Right atrium auricular region (tissue), 2 donors: Measurements from ENCODE around the gene HS1BP3. TPM values are rescaled to one million over a fixed set of nuclear protein-coding genes. Genes with fewer than 3 reads are reported as not detected.

Experiments used
- DNase-seq: peaks from one replicate; pipeline ENCODE4 v3.0.0-alpha.2; 2019; ENCODE audit warnings: low spot score
- H3K27ac ChIP-seq, 2 donors: fragments of 200-600 bp; sonication (generic); 1 replicate in 1 of 2; 2 replicates in 1 of 2; pipeline ENCODE4 v1.5.1; 2016 to 2019
- H3K27me3 ChIP-seq, 2 donors: fragments of 200-600 bp; sonication (generic); one replicate each; pipeline versions ENCODE4 v1.5.1 to v1.6.0; 2017 to 2019
- H3K36me3 ChIP-seq: fragments of 200-600 bp; sonication (generic); one replicate; pipeline ENCODE4 v1.5.1; 2016
- H3K4me1 ChIP-seq, 2 donors: fragments of 200-600 bp; sonication (generic); one replicate each; pipeline versions ENCODE4 v1.5.1 to v1.6.0; 2017 to 2019
- H3K4me3 ChIP-seq, 2 donors: fragments of 200-600 bp; sonication (generic); 1 replicate in 1 of 2; 2 replicates in 1 of 2; pipeline ENCODE4 v1.5.1; 2017 to 2019; ENCODE audit warnings: mild to moderate bottlenecking in 1 of 2, moderate library complexity in 1 of 2
- H3K9me3 ChIP-seq, 2 donors: fragments of 200-600 bp; sonication (generic); one replicate each; pipeline ENCODE4 v1.5.1; 2019
- total RNA-seq, 2 donors: library from RNA; depleted of rRNA; stranded (reverse); fragments of >200 nt; gene quantifications; one replicate each; pipeline ENCODE4 v1.1.0, GENCODE V29; 2016
- TF ChIP-seq, protein P1 (sequence below), 2 donors: fragments of 200-600 bp; sonication (generic); IDR thresholded peaks; one replicate each; pipeline ENCODE4 v1.5.1; 2019; ENCODE audit warnings: antibody characterized with exemption in 2 of 2

The HS1BP3 gene
- total RNA-seq, 2 donors from 2014 or later, result 19.5 to 26.0 TPM

DNA sequence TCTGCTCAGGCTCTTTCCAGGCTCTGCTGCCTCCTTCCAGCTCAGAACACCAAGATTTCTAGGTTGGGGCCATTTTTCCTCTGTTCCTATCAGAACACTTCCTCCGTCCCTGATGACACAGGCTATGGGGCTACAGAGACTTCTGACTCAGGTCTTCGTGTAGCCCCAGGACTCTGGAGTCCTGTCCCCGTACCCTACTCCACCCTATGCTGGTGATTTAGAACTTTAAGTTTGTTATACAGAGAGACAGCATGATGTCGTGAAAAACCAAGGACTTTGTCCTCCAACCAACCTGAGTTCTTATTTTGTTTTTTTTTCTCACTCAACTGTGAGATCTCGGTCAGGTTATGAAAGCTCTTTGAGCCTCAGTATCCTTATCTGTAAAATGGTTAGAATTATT is 78.7 kb downstream of the HS1BP3 start:
- Histone ChIP-seq H3K9me3 (no peaks in the 10 kb centered on the region), H3K4me3 (no peak overlapping the region), H3K36me3 (no peaks in the 10 kb centered on the region), H3K27ac (peak overlapping the region; percentile 1 to 46), H3K27me3 (no peaks in the 10 kb centered on the region), H3K4me1 (peaks cover 0 to 96% of the 10 kb centered on the region in 2 donors)
- DNase-seq, result no peak
- TF ChIP-seq, protein P1, sequence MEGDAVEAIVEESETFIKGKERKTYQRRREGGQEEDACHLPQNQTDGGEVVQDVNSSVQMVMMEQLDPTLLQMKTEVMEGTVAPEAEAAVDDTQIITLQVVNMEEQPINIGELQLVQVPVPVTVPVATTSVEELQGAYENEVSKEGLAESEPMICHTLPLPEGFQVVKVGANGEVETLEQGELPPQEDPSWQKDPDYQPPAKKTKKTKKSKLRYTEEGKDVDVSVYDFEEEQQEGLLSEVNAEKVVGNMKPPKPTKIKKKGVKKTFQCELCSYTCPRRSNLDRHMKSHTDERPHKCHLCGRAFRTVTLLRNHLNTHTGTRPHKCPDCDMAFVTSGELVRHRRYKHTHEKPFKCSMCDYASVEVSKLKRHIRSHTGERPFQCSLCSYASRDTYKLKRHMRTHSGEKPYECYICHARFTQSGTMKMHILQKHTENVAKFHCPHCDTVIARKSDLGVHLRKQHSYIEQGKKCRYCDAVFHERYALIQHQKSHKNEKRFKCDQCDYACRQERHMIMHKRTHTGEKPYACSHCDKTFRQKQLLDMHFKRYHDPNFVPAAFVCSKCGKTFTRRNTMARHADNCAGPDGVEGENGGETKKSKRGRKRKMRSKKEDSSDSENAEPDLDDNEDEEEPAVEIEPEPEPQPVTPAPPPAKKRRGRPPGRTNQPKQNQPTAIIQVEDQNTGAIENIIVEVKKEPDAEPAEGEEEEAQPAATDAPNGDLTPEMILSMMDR (IDR thresholded peaks at IDR 0.05), result no peak

DNA sequence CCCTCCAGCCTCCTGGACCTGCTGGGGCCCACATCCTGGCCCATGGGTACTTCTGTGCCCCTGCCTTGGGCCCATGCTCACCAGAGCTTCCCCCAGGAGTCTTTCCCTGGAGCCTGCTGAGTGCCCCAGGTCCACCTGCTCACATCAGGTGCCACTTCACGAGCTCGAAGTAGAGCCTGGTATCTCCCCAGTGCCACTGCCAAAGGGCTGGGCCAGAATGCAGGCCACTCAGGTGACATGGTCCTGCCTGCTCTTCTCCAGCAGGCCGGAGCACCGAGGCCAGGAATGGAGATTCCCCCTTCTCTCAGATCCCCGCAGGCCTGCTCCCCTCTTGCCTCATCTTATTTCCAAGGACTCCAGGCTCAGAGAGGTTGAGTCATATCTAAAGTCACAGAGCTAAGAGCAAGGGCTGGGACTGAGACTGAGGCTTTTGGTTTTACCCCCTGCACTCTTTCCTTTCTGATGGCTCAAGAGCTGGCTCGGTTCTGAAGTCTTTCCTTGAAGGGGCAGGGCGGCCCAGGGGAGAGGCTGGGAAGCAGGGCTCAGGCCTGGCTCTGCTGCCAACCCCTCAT is 79.2 kb downstream of the HS1BP3 start:
- H3K4me1 ChIP-seq, result peaks cover 0 to 92% of the 10 kb centered on the region in 2 donors
- TF ChIP-seq, protein P1 (IDR thresholded peaks at IDR 0.05), result no peak

DNA sequence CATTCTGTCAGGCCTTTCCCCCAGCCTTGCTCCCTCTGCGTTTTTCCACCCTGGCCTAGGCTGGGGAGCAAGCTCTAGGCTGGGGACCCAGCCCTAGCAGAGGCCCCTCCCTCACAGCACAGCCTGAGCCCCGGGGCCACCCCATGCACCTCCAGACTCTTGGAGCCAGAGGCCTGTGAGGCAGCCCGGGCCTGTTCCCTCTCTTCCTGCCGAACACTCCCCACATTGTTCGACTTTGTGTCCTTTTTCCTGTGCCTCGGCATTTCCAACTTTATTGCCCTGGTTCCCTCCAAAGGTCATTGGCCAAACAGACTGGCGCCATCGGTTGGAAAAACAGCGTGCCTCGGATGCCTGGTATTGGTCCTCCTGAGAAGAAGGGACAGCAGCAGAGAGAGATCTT is 79.7 kb downstream of the HS1BP3 start:
- no peak for DNase-seq
- TF ChIP-seq, protein P1 (IDR thresholded peaks at IDR 0.05), result no peak
- peaks cover 0 to 87% of the 10 kb centered on the region in 2 donors for H3K4me1 ChIP-seq

More for the DNA sequence above, 79.2 kb downstream of the HS1BP3 start:
- Histone ChIP-seq H3K36me3 (no peaks in the 10 kb centered on the region), H3K27me3 (no peaks in the 10 kb centered on the region), H3K4me3 (no peak overlapping the region), H3K9me3 (no peaks in the 10 kb centered on the region), H3K27ac (peak overlapping the region; percentile 1 to 46)
- DNase-seq, result no peak

DNA sequence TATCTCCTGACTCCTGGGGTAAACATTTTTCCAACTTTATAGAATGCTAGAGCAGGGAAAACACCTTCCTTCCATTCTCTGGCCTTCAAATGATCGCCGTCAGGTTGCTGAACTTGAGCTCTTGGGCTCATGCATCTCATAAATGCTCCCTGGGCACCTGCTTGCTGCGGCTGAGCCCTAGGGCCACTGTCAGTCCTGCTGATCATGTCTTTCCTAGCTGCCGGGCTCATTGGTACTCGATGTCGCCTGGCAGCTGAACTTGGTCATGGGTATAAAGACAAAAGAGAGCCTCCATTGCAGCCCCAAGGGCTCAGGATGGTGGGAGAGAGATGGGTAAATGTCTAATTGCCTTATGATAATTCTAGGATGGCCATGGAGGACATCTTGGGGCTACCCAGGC is 80.6 kb downstream of the HS1BP3 start:
- Histone ChIP-seq H3K27me3 (no peaks in the 10 kb centered on the region), H3K27ac (peak overlapping the region; percentile 71 to 78), H3K9me3 (no peaks in the 10 kb centered on the region), H3K4me1 (peaks cover 0 to 78% of the 10 kb centered on the region in 2 donors), H3K36me3 (no peaks in the 10 kb centered on the region), H3K4me3 (no peak overlapping the region)
- no peak for DNase-seq
- TF ChIP-seq, protein P1 (IDR thresholded peaks at IDR 0.05), result no peak

More for the DNA sequence above, 79.7 kb downstream of the HS1BP3 start:
- Histone ChIP-seq H3K4me3 (no peak overlapping the region), H3K27me3 (no peaks in the 10 kb centered on the region), H3K9me3 (no peaks in the 10 kb centered on the region), H3K36me3 (no peaks in the 10 kb centered on the region), H3K27ac (peak overlapping the region; percentile 60 to 71)

DNA sequence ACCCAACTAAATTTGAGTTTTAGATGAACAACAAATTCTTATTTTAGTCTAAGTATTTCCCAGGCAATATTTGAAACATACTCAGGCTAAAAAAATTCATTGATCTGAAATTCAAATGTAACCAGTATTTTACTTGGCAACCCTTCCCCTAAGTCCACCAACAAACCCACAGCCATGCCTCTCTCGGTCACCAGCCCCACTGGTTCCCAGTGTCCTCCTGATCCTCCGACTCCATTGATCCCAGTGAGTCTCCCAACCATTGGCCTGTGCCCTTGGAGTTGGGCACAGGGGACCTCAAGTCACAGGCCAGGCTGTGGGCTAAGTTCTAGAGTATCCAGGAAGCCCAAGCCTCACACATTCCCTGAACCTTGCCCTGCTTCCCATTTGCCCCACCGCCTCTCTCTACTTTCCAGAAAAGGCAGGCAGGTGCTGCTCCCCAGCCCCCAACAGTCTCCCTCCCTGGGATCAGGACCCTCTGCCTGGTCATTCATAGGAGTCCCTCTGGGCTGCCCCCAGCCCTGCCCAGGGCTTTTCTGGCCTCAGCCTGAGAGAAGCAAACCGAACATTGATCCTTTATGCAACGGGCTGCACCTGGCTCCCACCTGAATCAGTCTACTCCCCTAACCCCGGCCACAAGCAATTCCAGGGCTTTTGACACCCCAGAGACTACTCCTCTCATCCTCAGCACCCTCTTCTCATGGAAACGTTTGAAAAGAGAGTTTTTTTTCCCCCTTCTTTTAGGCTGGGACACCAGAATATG is 81.3 kb downstream of the HS1BP3 start:
- peaks cover 0 to 73% of the 10 kb centered on the region in 2 donors for H3K4me1 ChIP-seq
- no peaks in the 10 kb centered on the region for H3K9me3 ChIP-seq
- TF ChIP-seq, protein P1 (IDR thresholded peaks at IDR 0.05), result no peak
- H3K4me3 ChIP-seq, result no peak overlapping the region
- no peaks in the 10 kb centered on the region for H3K36me3 ChIP-seq
- H3K27me3 ChIP-seq, result no peaks in the 10 kb centered on the region
- peak overlapping the region; percentile 71 to 78 for H3K27ac ChIP-seq
- no peak for DNase-seq
